Posterior cingulate gyrus (tissue), 11 donors: ENCODE data around the gene DENND1A.
"Not testable (repeated sequence)": the region's sequence is repeated elsewhere in the genome, so short reads cannot be mapped to it uniquely, and the experiment has no call there.

Experiments used
- DNase-seq, 10 donors: peaks; one replicate each; pipeline versions ENCODE4 v3.0.0 to v3.0.0-alpha.2; 2020 to 2021; ENCODE audit warnings: mixed read lengths in 3 of 10
- intact Hi-C: fragments of 100-400 bp; cut with DNase I; formaldehyde crosslinking; loops from one replicate; pipeline ENCODE4 v1.15.1; 2023

DENND1A gene

DNA sequence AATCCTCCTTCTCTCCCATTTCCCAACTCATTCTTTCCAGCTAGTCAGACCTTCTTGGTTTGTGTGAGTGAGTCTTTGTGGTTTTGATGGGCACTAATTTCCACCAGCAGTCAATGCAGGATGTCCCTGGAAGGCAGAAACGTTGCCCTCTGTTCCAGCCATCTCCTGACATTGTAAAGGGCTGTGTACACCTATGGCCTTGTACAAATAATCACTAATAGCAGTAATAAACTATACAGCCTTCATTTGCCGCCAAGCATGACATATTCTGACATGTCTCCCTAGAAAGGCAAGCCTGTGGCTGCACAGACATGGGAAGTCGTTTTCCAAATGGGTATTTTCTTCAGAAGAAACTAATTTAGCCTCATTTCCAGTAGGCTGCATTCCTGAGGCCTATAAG is 18.4 kb upstream of the DENND1A start:
- no peak for DNase-seq
- intact Hi-C loops: no loop called here

DNA sequence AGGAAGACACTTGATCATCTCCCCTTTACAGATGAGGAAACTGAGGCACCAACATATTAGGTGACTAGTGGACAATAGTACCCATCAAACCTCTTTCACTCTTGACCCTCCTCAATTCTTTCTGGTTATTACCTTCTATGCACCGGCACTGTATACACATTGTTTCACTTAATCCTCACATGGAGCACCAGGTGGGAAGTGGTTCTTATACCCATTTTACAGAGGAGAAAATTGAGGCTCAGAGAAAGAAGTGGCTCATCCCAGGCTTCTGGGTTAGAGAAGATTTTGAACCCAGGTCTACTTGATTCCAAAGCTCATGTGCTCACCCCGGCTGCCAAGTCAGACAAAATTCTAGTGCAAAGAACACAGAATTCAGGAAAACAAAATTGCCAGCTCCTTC is 17.4 kb upstream of the DENND1A start:
- no peak for DNase-seq
- intact Hi-C loops: no loop called here

DNA sequence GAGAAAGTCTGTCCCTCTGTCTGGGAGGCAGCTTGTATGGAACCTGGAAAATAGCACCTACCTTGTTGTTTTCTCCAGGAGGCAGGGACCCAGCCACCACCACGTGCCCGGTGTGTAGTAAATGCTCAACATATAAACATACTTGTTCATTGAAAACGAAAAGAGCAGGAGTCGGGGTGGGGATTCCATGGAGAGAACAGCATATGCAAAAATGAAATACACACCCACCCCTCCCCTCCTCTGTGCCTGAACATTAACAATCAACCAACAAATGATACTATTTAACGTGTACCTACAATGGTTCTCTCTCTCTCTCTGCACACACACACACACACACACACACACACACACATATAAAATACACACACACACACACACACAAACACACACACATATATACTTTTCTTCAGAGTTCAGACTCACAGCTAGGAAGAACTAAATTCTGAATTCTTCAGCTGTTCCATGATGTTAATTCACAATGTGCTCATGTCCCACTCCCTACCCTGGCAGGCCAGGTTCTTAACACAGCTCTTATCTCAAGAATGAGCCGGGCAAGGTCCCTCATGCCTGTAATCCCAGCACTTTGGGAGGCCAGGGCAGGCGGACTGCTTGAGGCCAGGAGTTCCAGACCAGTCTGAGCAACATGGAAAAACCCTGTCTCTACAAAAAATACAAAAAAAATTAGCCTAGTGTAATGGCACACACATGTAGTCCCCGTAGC is 16.3 kb upstream of the DENND1A start:
- intact Hi-C loops: no loop called here

DNA sequence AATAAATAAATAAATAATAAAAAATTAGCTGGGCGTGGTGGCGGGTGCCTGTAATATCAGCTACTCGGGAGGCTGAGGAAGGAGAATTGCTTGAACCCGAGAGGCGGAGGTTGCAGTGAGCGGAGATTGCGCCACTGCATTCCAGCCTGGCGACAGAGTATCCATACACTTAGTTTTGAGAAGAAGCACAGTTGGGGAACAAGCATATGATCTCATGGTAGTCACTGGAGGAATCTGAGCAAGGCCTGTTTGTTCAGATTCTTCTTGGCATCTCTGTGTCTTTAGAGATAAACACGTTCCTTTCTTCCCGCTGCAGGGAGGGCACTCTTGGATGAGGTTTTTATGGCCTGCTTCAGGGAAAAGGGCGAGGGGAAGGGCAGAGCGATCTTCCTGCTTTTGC is 15.6 kb upstream of the DENND1A start:
- DNase-seq: no peak
- intact Hi-C loops: no loop called here

More for the DNA sequence above, 16.3 kb upstream of the DENND1A start:
- DNase-seq: no peak

DNA sequence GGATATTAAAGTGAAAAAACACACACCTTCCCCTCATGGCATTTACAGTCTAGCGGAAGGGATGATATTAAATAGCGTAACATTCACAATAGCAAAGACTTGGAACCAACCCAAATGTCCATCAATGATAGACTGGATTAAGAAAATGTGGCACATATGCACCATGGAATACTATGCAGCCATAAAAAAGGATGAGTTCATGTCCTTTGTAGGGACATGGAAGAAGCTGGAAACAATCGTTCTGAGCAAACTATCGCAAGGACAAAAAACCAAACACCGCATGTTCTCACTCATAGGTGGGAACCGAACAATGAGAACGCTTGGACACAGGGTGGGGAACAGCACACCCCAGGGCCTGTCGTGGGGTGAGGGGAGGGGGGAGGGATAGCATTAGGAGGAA is 14.5 kb upstream of the DENND1A start:
- intact Hi-C loops, DNase-seq: not testable (repeated sequence)

DNA sequence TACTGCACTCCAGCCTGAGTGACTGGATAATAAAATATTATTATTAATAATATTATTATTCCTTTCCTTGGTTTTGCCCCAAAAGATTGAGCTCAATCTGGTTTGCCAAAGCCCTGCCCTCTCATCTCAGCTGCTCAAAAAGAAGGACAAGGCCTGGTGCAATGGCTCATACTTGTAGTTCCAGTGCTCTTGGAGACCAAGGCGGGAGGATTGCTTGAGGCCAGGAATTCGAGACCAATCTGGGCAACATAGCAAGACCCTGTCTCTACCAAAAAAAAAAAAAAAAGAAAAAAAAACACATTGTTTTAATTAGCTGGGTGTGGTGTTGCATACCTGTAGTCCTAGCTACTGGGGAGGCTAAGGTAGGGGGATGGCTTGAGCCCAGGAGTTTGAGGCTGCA is 13.7 kb upstream of the DENND1A start:
- no peak for DNase-seq
- intact Hi-C loops: no loop called here

DNA sequence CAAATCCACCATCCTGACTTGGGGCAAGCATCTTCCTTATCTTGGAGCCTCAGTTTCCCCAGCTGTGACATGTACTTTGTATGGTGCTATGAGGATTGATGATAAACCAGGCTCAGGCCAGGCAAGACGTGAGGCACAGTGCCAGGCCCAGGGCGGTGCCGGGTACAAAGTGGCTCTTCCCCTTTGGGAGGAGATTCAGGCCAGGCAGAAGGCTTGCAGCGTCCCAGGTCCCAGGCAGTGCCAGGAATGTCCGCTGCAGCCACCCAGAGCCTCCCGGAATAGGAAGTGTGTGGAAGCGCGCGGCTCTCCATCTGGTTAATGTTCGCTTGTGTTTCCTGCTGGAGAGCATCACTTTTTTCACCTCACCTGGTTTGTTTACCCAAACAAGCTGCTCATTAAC is 12.6 kb upstream of the DENND1A start:
- intact Hi-C loops: no loop called here
- DNase-seq: peak in 1 of 10 donors; percentile 87

DNA sequence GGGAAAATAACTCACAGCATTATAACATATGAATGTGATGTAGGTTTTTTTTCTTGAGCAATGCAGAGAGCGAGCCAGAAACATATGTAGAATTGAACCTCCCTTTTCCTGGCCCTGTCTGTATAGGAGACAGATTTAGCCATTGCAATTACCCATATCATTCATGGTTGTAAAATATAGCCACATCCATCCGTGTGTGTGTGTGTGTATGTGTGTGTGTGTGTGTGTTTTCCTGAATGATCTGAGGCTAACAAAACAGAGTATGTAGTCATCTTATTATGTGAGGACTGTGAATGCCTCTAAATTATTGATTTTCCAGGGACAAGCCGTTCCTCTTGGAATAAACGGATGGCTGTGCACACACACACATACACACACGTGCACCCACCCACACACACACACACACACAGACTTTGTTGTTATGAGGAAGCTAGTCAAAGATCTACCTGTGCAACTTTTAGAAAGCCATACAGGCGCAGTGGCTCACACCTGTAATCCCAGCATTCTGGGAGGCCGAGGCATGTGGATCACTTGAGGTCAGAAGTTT is 11.7 kb upstream of the DENND1A start:
- no peak for DNase-seq
- intact Hi-C loops: no loop called here

DNA sequence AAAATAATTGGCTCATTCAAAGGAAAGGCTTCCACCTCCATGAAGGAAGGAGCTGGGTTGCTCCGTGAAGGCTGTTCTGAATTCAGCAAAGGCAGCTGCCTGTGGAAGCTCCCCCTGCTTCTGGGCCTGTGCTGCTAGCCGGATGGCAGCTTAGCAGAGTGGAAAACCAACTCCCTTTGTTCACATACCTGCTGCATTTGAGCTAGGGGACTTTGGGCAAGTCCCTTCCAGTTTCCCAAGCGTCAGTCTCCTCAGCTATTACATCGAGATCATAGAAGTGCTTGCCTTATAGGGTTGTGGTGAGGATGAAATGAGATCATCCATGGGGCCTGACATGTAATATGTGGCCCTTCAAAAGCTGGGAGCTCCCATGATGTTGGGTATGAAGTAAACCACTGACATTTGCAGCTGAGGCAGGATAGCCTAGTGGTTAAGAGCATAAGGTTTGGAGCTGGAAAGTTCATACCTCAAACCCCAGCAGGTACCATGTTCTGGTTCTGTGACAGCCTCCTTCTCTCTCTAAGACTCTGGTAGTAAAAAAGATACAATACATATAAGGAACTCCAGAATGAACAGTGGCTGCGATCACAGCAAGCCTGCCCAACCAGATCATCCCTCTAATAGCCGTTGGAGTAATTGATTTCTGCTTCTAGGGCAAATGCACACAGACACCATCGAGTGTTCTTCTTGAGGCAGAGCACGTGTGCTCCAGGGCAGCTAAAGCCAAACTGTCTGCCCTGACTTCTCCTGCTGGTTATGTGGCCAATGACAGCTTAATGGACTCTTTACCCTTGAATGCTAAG is 11.0 kb upstream of the DENND1A start:
- intact Hi-C loops: no loop called here
- DNase-seq: no peak

DNA sequence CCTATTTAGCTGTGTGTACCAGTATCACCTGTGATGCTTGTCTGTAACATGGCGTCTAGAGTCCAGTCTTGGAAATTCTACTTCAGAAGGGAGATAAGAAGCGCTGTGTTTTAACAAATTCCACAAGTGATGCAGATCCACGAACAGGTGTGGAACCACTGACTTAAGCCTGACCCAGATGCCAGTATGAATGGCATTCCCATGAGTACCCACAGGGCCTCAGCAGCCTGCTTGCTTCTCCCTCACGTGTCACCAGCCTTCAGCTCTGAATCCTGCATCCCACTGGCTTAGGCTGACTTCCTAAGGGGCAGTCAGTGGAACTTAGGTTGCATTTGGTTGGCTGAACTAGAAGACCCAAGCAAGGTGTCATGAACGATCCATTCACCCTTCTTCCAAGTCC is 8.5 kb upstream of the DENND1A start:
- no peak for DNase-seq
- intact Hi-C loops: no loop called here

DNA sequence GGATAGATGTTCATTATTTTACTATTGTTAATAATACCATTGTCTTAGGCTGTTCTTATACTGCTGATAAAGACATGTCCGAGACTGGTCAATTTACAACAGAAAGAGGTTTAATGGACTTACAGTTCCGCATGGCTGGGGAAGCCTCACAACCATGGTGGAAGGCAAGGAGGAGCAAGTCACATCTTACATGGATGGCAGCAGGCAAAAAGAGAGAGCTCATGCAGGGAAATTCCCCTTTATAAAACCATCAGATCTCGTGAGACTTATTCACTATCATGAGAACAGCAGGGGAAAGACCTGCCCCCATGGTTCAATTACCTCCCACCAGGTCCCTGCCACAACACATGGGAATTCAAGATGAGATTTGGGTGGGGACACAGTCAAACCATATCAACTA is 6.6 kb upstream of the DENND1A start:
- DNase-seq, intact Hi-C loops: not testable (repeated sequence)

DNA sequence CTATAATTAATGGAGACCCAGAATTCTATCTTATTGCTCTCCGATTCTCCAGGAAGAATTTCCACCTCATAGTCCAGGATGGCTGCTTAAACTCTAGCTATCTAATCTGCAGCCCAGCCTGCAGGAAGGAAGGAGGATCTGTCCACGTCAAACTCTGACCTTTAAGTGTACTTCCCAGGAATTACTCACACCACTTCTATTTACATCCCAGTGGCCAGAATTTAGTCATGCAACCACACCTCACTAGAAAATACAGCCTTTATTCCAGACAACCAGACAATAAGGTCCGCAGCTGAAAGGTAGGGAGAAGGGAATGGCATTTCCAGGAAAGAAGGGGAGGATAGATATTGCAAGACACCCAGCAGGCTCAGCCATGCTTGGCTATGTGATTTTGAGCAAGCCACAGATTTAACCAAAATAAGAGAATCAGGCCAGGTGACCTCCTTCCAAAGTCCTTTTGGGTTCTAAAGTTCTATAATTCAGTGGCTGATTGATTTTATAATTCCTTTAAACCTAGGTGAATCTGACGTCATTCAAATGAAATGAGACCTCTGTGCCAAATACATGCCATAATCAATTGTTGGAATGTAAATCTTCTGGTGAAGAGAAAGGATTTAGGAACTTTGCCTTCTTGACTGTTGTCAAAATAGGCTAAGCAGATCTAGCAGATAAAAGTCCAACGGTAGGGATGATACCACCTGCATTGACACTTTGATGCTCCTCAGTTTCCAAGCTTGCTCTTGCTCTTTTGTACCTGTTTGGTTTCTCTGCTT is 3.7 kb upstream of the DENND1A start:
- intact Hi-C loops: no loop called here
- no peak for DNase-seq

DNA sequence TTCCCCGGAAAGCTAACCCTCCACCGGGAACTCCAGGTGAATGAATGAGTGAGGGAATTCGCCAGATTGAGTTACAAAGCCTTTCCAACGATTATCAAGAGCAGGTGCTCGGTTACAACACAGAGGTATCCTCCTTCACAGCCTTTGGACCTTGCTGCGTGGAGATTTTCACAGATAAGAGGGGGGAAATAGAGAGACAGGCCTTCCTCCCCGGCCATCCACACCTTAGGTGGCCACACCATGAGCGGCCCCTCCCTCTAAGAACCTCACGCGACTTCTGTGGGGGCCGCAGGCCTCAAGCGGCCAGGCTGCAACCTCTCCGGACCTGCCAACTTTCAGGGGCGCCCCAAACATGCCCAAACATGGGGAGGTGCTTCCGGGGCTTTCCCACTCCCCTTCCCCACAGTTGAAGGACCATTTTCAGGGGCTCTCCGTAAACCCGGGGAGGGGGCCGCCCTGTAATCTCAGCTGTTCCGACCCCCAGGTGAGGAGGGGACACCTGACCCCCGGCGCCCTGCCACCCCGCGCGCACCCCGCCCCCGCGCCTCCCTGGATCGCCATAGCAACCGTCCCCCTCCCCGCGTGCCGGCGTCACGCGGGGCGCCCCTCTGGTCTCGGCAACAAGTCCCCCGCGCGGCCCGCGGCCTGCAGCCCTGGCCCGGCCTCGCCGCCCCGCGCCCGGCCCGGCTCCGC is 603 bp downstream of the DENND1A start:
- intact Hi-C loops: no loop called here
- DNase-seq: peak in 2 of 10 donors; percentile 12 to 76

DNA sequence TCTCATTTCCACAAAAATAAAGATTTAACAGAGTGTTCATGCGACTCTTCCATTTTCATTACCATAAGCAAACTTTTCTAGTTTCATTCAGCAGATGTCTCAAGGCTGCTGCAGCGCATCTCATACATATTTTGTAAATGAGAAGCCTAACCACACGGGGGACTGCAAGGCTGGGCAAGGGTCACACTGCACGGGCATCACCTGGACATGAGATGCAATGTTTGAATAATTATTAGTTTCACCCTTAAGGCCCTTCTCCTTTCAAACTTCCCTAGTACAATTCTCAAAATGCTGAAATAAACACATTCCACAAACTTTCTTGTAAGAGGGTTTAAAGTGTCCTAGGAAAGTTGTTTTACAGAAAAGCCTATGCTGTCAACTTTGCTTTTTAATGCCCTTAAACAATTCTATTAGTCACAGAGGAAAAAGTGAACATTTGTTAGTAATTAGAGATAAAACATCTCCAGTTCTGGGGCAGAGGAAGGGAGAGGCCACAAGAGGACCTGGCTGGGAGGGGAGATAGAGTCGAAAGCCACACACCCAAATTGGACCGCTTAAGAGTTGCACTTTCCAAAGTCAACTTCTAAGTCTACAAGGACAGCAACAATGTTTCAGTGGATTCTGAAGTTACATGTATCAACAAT is 1.3 kb downstream of the DENND1A start:
- intact Hi-C loops: no loop called here
- no peak for DNase-seq

DNA sequence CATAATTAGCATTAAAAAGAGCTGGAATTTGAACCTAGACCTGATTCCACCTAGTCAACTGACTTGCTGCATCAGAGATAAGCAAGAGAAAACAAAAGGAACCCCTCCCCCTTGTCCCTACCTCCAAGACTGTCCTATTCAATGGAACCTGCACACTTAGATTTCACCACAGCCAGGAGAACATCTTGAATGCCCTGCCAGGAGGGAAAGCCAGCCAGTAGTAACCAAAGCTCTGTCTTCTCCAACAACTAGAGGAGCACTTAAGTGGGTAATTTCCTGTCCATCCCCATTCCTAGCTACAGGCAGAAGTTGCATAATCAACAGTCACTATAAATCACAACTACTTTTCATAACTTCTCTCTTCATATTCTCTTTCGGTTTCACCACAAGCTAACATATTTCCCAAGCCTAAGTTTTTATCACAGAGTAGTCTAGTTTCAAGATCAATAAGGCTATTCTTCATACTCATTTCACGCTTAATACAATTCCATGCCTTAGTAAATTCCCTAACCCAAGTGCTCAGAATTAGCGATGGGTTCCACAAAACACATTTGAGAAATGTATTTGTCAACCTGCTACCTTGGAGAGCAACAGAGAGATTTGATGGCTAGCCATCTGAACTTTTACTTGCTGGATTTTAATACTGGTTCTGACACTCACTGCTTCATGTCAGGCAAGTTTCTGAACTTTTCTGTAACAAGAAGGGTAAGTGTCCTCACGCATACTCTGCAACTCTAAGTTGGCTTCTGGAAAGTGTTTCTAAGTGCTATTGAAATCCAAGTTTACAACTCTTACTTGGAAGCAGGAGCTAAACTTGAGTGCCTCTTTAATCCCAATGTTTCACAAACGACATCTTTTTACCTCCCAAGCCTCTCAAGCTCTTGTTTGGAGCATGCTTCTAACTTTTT is 2.0 kb downstream of the DENND1A start:
- intact Hi-C loops: no loop called here
- no peak for DNase-seq

DNA sequence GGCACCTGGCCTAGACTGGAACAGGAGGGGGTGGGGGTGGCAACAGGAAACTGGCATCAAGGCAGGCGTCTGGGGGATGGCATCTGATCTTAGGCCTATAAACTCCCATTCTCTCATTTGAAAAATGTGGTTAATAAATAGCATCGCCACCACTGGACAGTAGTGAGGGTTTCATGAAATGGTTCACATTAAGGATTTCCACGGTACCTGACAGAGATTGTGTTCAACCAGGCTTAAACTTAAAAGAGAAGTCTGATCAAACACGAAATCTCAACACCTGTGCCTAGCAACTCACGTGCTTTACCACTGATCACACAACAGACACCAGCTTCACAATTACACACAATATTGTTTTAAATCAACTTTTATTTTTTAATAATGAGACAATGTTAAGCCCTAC is 3.0 kb downstream of the DENND1A start:
- intact Hi-C loops: no loop called here

DNA sequence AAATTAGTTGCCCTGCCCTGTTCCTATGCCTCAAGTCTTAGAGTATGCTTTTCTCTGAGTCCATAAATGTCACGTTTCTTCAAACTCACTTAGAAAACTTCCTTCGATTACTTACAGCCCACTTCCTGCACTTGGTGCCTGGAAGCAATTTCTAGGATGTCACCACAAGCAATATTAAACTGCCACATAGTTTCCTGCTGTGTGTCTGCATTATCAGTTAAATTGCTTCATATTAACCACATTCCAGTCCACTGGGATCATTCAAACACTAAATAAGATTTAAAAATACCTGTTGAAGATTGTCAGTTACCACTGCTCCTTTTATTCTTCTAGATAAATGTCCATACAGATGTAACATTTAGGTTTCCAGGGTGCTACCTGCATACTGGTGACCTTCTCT is 4.1 kb downstream of the DENND1A start:
- no peak for DNase-seq
- intact Hi-C loops: no loop called here

More for the DNA sequence above, 3.0 kb downstream of the DENND1A start:
- no peak for DNase-seq

DNA sequence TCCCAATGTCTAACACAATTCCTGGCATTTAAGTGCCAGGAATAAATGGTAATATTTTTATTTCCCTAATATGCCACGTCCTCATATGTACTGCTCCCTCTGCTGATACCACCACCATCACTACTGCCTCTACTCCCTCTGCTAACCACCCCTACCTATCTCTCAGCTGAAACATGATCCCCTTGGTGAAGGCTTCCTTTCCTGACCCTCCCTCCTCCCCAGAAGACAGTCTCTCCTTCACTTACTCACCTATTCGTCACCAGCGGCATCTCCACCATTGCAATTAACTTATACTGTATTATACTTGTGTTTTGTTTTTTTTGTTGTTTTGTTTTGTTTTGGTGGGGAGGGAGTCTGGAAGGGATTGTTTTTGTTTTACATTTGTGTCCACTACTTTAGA is 4.8 kb downstream of the DENND1A start:
- DNase-seq: no peak
- intact Hi-C loops: no loop called here

DNA sequence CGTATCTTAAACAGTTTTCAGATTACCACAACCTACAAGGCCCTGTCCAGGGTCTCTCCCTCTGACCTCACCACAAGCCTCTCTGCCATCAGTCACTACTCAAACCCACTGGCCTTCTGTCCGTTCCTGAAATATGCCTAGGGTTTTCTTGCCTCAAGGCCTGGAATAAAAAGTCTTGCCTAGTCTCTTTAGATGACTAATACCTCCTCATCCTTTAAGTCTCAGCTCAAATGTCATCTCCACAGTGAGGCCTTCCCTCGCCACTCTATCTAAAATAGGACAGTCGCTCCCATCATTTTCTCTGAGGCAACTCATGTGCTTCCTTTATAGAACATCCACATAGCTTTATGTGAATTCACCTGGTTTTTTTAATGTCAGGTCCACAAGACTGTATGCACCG is 5.2 kb downstream of the DENND1A start:
- DNase-seq: no peak
- intact Hi-C loops: no loop called here
